Prostate gland (tissue), 2 donors: Measurements from ENCODE around the gene TGFBR3L.

Source experiments
- CTCF ChIP-seq, 4 experiments: fragments of 200-600 bp in 2 of 4; fragments of 450-650 bp in 2 of 4; sonication (generic) in 2 of 4; IDR thresholded peaks; 1 replicate in 3 of 4; 2 replicates in 1 of 4; pipeline ENCODE4 v1.5.1; 2016 to 2019; ENCODE audit warnings: antibody characterized with exemption in 4 of 4, mild to moderate bottlenecking in 2 of 4, moderate library complexity in 2 of 4
- POLR2A ChIP-seq: fragments of 450-650 bp; IDR thresholded peaks from one replicate; pipeline ENCODE4 v1.6.1; 2016; ENCODE audit warnings: antibody characterized with exemption, mild to moderate bottlenecking

DNA sequence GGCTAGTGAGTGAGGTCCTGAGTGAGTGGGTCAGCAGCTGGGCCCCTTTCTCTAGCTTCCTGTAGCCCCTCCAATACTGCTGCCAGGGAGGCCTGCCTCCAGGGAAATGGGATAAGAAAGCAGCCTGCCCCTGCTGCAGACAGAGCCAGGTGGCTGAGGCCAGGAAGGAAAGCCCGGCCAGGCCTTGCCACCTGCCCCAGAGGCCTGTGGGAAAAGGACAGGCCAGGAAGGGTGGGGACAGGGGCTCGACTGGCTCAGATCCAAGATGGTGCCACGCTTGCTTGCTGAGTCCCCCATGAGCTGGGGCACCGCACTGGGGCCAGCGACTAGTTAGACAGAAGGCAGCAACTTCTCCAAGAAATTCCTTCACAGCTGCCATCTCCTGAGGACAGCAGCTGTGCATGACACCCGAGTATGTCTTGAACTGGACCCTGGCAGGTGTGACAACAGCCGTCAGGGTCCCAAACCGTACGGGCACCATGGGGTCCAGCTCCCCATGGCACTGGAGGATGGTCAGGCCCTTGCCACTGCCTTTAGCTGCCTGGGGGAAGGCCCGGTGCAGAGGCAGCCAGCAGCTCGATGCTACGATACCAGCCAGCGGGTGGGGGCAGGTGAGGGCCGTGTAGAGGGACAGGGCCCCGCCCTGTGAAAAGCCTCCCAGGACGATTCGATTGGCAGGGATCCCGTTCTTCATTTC lies 35.4 kb upstream of the TGFBR3L start:
- TF ChIP-seq CTCF (IDR thresholded peaks at IDR 0.05), result no peak
- TF ChIP-seq POLR2A, result no peak
